ENCODE measurements around the gene DCXR. TPM values are rescaled to one million over a fixed set of nuclear protein-coding genes. Genes with fewer than 3 reads are reported as not detected.

Gene DCXR
- total RNA-seq, 1 donor, result 29.3 TPM

DNA sequence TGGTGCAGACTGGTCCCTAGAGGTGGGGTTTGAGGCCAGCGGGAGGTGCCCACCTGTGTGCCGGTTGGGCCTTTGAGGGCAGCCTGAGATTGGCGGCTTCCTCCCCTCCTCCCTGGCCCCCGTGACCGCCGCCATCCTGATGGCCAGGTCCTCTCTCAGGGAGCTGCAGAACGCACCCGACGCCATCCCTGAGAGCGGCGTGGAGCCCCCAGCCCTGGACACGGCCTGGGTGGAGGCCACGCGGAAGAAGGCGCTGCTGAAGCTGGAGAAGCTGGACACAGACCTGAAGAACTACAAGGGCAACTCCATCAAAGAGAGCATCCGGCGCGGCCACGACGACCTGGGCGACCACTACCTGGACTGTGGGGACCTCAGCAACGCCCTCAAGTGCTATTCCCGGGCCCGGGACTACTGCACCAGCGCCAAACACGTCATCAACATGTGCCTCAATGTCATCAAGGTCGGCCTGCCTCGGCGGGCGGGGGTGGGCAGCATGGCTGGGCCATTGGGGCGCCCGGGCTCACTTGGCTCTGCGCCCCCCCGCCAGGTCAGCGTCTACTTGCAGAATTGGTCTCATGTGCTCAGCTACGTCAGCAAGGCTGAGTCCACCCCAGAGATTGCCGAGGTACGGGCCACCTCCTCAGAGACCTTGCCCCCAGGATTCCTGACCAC is 17.0 kb upstream of the DCXR start:
- no peak overlapping the region for H3K4me3 ChIP-seq (ENCODE audit: low read depth, low read length)
- TF ChIP-seq, protein P1, sequence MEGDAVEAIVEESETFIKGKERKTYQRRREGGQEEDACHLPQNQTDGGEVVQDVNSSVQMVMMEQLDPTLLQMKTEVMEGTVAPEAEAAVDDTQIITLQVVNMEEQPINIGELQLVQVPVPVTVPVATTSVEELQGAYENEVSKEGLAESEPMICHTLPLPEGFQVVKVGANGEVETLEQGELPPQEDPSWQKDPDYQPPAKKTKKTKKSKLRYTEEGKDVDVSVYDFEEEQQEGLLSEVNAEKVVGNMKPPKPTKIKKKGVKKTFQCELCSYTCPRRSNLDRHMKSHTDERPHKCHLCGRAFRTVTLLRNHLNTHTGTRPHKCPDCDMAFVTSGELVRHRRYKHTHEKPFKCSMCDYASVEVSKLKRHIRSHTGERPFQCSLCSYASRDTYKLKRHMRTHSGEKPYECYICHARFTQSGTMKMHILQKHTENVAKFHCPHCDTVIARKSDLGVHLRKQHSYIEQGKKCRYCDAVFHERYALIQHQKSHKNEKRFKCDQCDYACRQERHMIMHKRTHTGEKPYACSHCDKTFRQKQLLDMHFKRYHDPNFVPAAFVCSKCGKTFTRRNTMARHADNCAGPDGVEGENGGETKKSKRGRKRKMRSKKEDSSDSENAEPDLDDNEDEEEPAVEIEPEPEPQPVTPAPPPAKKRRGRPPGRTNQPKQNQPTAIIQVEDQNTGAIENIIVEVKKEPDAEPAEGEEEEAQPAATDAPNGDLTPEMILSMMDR (IDR thresholded peaks at IDR 0.05; ENCODE audit: insufficient read depth, low read length), result no peak
- DNase-seq (ENCODE audit: low read depth), result no peak

DNA sequence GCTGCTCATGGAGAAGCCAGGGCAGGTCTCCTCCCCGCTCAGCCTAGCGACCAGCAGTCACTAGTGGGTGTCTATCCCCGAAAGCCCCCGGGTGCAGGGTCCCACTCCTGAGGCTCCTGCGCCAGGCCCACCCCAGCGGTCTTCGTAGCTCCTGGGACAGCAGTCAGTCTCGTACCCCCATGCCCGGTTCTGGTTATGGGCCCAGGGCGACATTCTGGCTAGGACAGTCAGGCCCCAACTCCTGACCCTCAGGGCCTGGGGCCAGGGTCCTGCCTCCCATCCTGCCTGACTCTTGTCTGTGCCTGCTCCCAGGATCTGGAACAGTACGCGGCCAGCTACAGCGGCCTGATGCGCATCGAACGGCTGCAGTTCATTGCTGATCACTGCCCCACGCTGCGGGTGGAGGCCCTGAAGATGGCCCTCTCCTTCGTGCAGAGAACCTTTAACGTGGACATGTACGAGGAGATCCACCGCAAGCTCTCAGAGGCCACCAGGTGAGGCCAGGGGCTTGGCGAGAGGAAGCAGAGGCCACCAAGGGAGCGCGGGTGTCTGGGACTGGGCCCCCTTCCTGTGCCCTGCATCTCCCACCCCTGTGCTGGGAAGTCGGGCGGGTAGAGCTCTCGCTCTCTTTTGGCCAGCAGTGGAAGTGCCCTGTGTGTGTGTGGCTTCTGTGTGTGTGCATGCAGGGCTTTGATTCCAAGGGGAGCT is 16.2 kb upstream of the DCXR start:
- no peak for DNase-seq (ENCODE audit: low read depth)
- H3K4me3 ChIP-seq (ENCODE audit: low read depth, low read length), result peak overlapping the region; percentile 80
- TF ChIP-seq, protein P1 (IDR thresholded peaks at IDR 0.05; ENCODE audit: insufficient read depth, low read length), result no peak

DNA sequence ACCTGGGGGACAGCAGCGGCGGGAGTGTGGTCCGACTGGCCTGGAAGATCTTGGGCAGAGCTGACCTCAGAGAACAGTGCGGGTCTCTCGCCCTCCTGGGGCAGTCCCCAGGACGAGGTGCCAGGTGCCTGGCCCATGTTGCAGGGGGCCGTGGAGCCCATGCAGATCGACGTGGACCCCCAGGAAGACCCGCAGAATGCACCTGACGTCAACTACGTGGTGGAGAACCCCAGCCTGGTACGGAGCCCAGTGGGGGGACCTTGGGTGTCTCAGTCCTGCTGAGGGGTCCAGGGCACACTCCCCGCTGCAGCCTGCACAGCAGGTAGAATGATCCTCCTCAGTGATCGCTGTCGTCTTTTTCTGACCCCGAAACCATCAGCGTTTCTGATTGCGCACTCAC is 15.6 kb upstream of the DCXR start:
- no peak for DNase-seq (ENCODE audit: low read depth)
- H3K4me3 ChIP-seq (ENCODE audit: low read depth, low read length), result peak overlapping the region; percentile 80
- TF ChIP-seq, protein P1 (IDR thresholded peaks at IDR 0.05; ENCODE audit: insufficient read depth, low read length), result no peak

DNA sequence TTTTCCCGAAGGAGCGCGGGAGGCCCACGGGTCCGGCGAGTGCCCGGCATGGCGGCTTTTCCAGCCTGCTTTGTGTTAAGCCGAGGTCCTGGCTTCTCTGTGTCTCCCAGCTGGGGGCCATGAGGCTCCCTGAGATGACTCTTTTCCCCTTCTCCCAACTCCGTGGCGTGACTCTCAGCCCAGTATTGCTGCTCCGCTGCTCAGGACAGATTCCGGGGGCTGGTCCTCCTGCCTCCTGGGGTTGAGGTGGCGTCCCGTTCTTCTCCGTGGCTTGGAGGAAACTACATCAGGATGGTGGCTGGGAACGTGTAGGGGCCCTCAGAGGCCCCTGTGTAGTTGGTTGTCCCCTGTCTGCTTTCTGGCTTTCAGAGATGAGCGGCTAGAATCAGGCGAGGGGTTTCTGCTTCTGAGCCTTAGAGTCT is 15.2 kb upstream of the DCXR start:
- TF ChIP-seq, protein P1 (IDR thresholded peaks at IDR 0.05; ENCODE audit: insufficient read depth, low read length), result no peak
- no peak for DNase-seq (ENCODE audit: low read depth)
- peak overlapping the region; percentile 80 for H3K4me3 ChIP-seq (ENCODE audit: low read depth, low read length)

DNA sequence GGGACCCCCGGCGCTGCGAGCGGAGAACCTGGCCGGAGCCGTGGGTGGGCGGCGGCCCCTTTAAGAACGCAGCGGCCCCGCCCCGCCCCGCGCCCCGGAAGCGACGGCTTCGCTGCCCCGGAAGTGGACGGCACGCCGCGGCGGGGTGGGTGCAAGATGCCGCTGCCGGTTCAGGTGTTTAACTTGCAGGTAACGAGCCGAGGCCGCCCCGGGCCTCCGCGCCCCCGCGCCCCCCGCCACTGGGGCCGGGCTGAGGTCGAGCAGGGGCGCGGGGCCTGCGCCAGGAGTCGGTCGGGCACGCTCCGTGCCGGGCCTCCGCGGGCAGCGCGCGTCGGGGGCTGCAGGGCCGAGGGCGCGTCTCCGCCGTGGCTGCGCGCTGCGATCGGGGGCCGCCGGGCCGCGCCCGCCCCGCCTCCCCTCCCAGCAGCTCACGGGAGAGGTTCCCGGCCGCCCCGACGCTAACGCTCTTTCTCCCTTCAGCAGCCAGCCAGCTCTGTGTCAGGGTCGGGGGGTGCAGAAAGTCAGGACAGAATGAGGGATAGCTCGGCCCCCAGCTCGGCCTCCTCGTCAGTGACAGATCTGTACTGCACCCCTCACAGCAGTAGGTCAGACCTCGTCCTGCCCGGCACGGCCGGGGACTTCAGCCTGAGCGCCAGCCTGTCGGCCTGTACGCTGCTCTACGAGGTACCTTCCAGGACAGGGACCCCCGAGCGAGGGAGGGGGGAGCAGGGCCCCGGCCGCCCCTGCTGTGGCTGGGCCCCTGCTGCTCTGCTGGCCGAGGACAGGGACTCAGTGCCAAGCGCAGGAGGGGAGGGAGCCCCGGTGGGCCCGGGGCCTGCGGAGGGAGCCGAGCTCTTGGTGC is 14.5 kb upstream of the DCXR start, which contains the start of the genes GPS1 and RFNG:
Gene GPS1 (plus strand): TSS at position 123 of the 862 bp plus-strand sequence. CDS start 34 bp downstream, at position 157.
Gene RFNG (minus strand): TSS at position 36 of the 862 bp plus-strand sequence. CDS start 45 bp downstream, outside the sequence.
- TF ChIP-seq, protein P1 (IDR thresholded peaks at IDR 0.05; ENCODE audit: insufficient read depth, low read length), result no peak
- peak; percentile 34 for DNase-seq (ENCODE audit: low read depth)
- peak within 1 kb of the TSS; percentile 80 for H3K4me3 ChIP-seq (ENCODE audit: low read depth, low read length)
